ENCODE results near the gene SULT2A1.

The SULT2A1 gene

DNA sequence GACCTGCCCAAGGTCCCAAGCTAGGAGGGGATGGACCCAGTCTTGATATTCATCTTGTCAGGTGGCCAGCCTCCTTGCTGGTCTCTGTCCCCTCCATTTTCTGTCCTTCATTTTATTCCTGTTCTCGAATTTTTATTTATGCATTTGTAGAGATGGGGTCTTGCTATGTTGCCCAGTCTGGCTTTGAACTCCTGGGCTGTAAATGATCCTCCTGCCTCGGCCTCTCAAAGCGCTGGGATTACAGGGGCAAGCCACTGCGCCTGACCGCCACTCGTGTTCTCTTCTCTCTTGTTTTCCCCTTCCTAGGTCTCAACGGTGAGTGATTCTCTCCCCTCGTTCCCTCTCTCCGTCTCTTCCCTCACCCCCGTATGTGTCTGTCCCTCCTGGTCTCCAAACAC lies 37.7 kb downstream of the SULT2A1 start:
- DNase-seq = no peak
- no peak overlapping the region for H3K4me3 Mint-ChIP-seq
- H3K4me1 Mint-ChIP-seq (ENCODE audit: low read depth) = peaks cover 8% of the 10 kb centered on the region
- no peak overlapping the region for H3K27ac Mint-ChIP-seq
- no peaks in the 10 kb centered on the region for H3K36me3 Mint-ChIP-seq (ENCODE audit: low read depth)
- H3K27me3 Mint-ChIP-seq = peaks cover 48% of the 10 kb centered on the region
- H3K9me3 Mint-ChIP-seq = no peaks in the 10 kb centered on the region

DNA sequence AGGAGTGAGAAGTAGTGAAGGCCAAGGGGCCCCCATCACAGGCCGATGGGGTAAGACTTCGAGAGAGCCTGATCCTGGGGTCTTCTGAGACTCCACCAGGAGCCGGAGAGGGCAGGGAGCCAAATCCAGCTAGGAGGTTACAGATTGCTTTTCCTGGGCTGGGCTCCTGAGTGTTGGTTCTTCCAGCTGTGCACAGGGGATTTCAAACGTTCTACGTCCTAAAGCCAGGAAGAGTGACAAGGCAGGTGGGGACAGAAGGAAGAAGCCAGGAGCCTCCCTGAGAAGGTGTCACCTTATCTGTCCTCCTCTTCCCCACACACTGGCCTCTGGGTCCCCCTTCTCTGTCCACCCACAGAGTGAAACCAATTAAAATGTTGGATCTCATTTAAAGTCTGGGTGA lies 43.2 kb downstream of the SULT2A1 start:
- Mint-ChIP-seq H3K9me3 (no peaks in the 10 kb centered on the region), H3K27ac (no peak overlapping the region), H3K4me3 (no peak overlapping the region), H3K36me3 (ENCODE audit: low read depth) (no peaks in the 10 kb centered on the region), H3K4me1 (ENCODE audit: low read depth) (no peaks in the 10 kb centered on the region), H3K27me3 (peaks cover 24% of the 10 kb centered on the region)
- DNase-seq = no peak

DNA sequence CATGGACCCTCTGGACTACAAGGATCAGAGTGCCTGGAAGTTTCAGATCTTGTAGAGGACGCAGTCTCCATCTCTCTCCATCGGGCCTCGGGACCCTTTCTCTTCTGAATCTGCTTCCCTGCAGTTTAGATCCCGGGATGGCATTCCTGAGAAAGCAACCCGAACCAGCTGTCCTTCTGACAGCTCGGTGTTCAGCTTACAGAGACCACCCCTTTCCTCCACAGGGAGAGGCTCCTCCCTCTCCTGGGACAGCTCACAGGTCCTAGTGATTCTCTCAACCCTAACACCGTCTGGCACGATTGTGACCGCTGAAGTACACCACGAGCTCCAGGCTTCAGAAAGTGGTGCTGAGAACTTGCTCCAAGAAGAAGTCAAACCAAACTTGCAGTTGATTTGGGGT lies 46.2 kb downstream of the SULT2A1 start:
- DNase-seq = no peak
- no peak overlapping the region for H3K27ac Mint-ChIP-seq
- H3K9me3 Mint-ChIP-seq = no peaks in the 10 kb centered on the region
- no peaks in the 10 kb centered on the region for H3K4me1 Mint-ChIP-seq (ENCODE audit: low read depth)
- peaks cover 16% of the 10 kb centered on the region for H3K27me3 Mint-ChIP-seq
- H3K36me3 Mint-ChIP-seq (ENCODE audit: low read depth) = no peaks in the 10 kb centered on the region
- H3K4me3 Mint-ChIP-seq = no peak overlapping the region

DNA sequence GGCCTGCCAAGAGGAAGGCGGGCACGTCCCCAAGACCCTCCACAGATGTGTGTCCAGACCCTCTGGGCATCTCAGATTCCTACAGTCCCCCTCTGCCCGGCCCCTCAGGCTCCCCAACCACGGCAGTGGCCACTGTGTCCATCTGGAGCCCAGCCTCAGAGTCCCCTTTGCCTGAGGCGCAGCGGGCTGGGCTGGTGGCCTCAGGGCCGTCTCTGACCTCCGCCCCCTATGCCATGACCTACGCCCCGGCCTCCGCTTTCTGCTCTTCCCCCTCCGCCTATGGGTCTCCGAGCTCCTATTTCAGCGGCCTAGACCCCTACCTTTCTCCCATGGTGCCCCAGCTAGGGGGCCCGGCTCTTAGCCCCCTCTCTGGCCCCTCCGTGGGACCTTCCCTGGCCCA lies 46.7 kb downstream of the SULT2A1 start:
- H3K4me1 Mint-ChIP-seq (ENCODE audit: low read depth) = no peaks in the 10 kb centered on the region
- H3K27me3 Mint-ChIP-seq = peaks cover 16% of the 10 kb centered on the region
- no peak for DNase-seq
- no peaks in the 10 kb centered on the region for H3K9me3 Mint-ChIP-seq
- H3K36me3 Mint-ChIP-seq (ENCODE audit: low read depth) = no peaks in the 10 kb centered on the region
- H3K27ac Mint-ChIP-seq = no peak overlapping the region
- no peak overlapping the region for H3K4me3 Mint-ChIP-seq

DNA sequence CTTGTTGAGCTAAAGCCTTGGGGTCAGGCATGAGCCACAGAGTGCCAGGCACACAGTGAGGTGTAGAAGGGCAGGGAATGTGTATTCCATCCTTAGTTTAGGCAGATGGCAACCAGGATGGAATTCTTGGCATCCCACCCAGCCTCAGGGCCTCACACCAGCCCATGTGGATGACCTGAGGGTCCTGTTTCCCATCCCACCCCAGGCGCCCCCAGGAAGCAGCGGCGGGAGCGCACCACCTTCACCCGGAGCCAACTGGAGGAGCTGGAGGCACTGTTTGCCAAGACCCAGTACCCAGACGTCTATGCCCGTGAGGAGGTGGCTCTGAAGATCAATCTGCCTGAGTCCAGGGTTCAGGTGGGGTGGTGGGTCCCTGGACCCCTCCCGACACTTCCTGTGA lies 50.1 kb downstream of the SULT2A1 start:
- no peaks in the 10 kb centered on the region for H3K4me1 Mint-ChIP-seq (ENCODE audit: low read depth)
- no peak overlapping the region for H3K4me3 Mint-ChIP-seq
- H3K36me3 Mint-ChIP-seq (ENCODE audit: low read depth) = no peaks in the 10 kb centered on the region
- no peak for DNase-seq
- H3K27ac Mint-ChIP-seq = no peak overlapping the region
- peaks cover 4% of the 10 kb centered on the region for H3K27me3 Mint-ChIP-seq
- H3K9me3 Mint-ChIP-seq = no peaks in the 10 kb centered on the region

- no peak for DNase-seq
- Mint-ChIP-seq H3K9me3 (no peaks in the 10 kb centered on the region), H3K4me1 (ENCODE audit: low read depth) (no peaks in the 10 kb centered on the region), H3K27me3 (peaks cover 4% of the 10 kb centered on the region), H3K4me3 (no peak overlapping the region), H3K27ac (no peak overlapping the region), H3K36me3 (ENCODE audit: low read depth) (no peaks in the 10 kb centered on the region)
Observed at GRCh38 chr19:47832723-47833122, 53.4 kb downstream of the SULT2A1 start.

DNA sequence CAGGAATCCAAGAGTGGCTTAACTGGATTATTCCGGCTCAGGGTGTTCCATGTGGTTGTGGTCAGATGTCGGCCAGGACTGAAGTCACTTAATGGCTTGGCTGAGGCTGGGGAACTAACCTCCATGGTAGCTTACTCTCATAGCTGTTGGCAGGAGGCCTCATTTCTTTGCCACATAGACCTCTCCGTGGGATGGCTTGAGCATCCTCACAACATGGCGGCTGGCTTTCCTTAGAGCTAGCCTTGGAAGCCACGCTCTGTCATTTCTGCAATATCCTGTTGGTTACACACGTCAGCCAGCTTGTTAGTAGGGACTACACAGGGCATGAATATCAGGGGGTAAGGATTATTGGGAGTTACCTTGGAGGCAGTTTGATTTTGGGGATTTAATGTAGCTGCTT lies 59.3 kb downstream of the SULT2A1 start:
- Mint-ChIP-seq H3K36me3 (ENCODE audit: low read depth) (no peaks in the 10 kb centered on the region), H3K4me1 (ENCODE audit: low read depth) (no peaks in the 10 kb centered on the region), H3K27ac (no peak overlapping the region), H3K9me3 (no peaks in the 10 kb centered on the region), H3K27me3 (peaks cover 6% of the 10 kb centered on the region), H3K4me3 (no peak overlapping the region)
- no peak for DNase-seq

- H3K36me3 Mint-ChIP-seq (ENCODE audit: low read depth) = no peaks in the 10 kb centered on the region
- H3K4me1 Mint-ChIP-seq (ENCODE audit: low read depth) = no peaks in the 10 kb centered on the region
- H3K27me3 Mint-ChIP-seq = peaks cover 25% of the 10 kb centered on the region
- DNase-seq = no peak
- no peak overlapping the region for H3K27ac Mint-ChIP-seq
- H3K9me3 Mint-ChIP-seq = no peaks in the 10 kb centered on the region
- no peak overlapping the region for H3K4me3 Mint-ChIP-seq
Observed at GRCh38 chr19:47824396-47824795, 61.7 kb downstream of the SULT2A1 start.

DNA sequence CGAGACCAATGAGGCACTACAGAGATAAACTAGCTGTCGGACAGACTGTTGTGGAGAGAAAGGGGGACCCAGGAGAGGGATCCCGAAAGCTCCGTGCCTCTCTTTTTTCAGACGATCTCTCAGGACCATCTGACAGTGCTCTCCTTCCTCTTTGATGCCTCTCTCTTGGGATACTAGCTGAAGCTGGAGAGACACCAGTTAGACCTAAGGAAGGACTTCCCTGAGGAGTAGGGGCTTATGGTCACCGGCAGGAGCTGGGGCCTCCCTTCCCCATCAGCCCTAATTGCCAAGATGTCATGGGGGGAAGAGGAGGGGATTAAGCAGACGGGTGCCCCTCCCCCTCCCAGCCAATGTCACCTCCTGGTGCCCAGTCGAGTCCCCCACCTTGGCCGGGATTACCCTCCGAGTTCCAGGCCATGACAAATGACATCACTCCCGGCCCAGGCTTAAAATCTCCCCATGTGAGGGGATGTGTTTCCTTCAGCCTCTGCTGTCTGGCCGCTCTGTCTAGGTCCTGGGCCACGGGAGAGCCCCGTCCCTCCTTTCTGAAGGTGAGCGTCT lies 64.6 kb downstream of the SULT2A1 start, which contains the start of gene CRX:
CRX (plus strand) TSS at position 478 of the 561 bp plus-strand sequence. CDS start 12,507 bp downstream, outside the sequence.
- no peaks in the 10 kb centered on the region for H3K36me3 Mint-ChIP-seq (ENCODE audit: low read depth)
- H3K27me3 Mint-ChIP-seq = peaks cover 46% of the 10 kb centered on the region
- no peaks in the 10 kb centered on the region for H3K9me3 Mint-ChIP-seq
- H3K4me1 Mint-ChIP-seq (ENCODE audit: low read depth) = no peaks in the 10 kb centered on the region
- H3K27ac Mint-ChIP-seq = no peak within 1 kb of the TSS
- no peak for DNase-seq
- no peak within 1 kb of the TSS for H3K4me3 Mint-ChIP-seq
